Astrocyte (in vitro differentiated cells and primary cell): Measurements from ENCODE around the gene EXPH5. TPM values are rescaled to one million over a fixed set of nuclear protein-coding genes. Genes with fewer than 3 reads are reported as not detected.

Source experiments
- DNase-seq: peaks from one replicate; pipeline ENCODE4 v3.0.0-alpha.2; 2010; ENCODE audit warnings: low read depth
- FAIRE-seq: peaks from 2 replicates; lab custom pipeline; 2011; peaks lifted over from hg19 to GRCh38; lab: Jason Lieb, UNC
- H2AFZ ChIP-seq: 2 replicates; pipeline ENCODE4 v1.6.0; 2012; ENCODE audit warnings: low read depth, low read length, inconsistent platforms
- H3K27ac ChIP-seq: 2 replicates; pipeline ENCODE4 v1.5.1; 2011; ENCODE audit warnings: low read depth, low read length, inconsistent platforms
- H3K27me3 ChIP-seq: 2 replicates; pipeline ENCODE4 v1.6.0; 2011; ENCODE audit warnings: low read length, inconsistent platforms; ENCODE audit not compliant: insufficient read depth
- H3K36me3 ChIP-seq: 2 replicates; pipeline ENCODE4 v1.5.1; 2011; ENCODE audit warnings: low read length, inconsistent platforms; ENCODE audit not compliant: insufficient read depth
- H3K4me1 ChIP-seq: 2 replicates; pipeline ENCODE4 v1.5.1; 2011; ENCODE audit warnings: low read length, inconsistent platforms; ENCODE audit not compliant: insufficient read depth
- H3K4me2 ChIP-seq: 2 replicates; pipeline ENCODE4 v1.6.0; 2012; ENCODE audit warnings: low read length, inconsistent platforms
- H3K4me3 ChIP-seq: 2 replicates; pipeline ENCODE4 v1.5.1; 2011; ENCODE audit warnings: low read depth, mild to moderate bottlenecking, low read length, inconsistent platforms; ENCODE audit not compliant: insufficient read depth
- H3K79me2 ChIP-seq: 2 replicates; pipeline ENCODE4 v1.6.0; 2012; ENCODE audit warnings: mild to moderate bottlenecking, low read length, inconsistent platforms; ENCODE audit not compliant: insufficient read depth
- H3K9ac ChIP-seq: 2 replicates; pipeline ENCODE4 v1.6.0; 2012; ENCODE audit warnings: mild to moderate bottlenecking, low read length, inconsistent platforms
- H3K9me3 ChIP-seq: 2 replicates; pipeline ENCODE4 v1.5.1; 2012; ENCODE audit warnings: low read depth, mild to moderate bottlenecking, low read length, inconsistent platforms; ENCODE audit not compliant: insufficient read depth
- H4K20me1 ChIP-seq: 2 replicates; pipeline ENCODE4 v1.6.0; 2012; ENCODE audit warnings: low read length, inconsistent platforms; ENCODE audit not compliant: insufficient read depth
- H3K27ac Mint-ChIP-seq: one replicate; pipeline ENCODE4 v1.8.0; 2021; ENCODE audit warnings: mild to moderate bottlenecking, mixed read lengths; ENCODE audit not compliant: unreplicated experiment
- H3K27me3 Mint-ChIP-seq: one replicate; pipeline ENCODE4 v1.8.0; 2021; ENCODE audit warnings: low read depth, mixed read lengths; ENCODE audit not compliant: unreplicated experiment
- H3K36me3 Mint-ChIP-seq: one replicate; pipeline ENCODE4 v1.8.0; 2021; ENCODE audit warnings: low read depth, mixed read lengths; ENCODE audit not compliant: unreplicated experiment
- H3K4me1 Mint-ChIP-seq: one replicate; pipeline ENCODE4 v1.8.0; 2021; ENCODE audit warnings: low read depth, mixed read lengths; ENCODE audit not compliant: unreplicated experiment
- H3K4me3 Mint-ChIP-seq: one replicate; pipeline ENCODE4 v1.8.0; 2021; ENCODE audit warnings: mild to moderate bottlenecking, moderate library complexity, mixed read lengths; ENCODE audit not compliant: unreplicated experiment
- H3K9me3 Mint-ChIP-seq: one replicate; pipeline ENCODE4 v1.8.0; 2021; ENCODE audit warnings: mild to moderate bottlenecking, mixed read lengths; ENCODE audit not compliant: unreplicated experiment
- EZH2 ChIP-seq: IDR thresholded peaks from 2 replicates; pipeline ENCODE4 v1.6.1; 2012; ENCODE audit warnings: mild to moderate bottlenecking, low read length, inconsistent platforms; ENCODE audit not compliant: insufficient read depth
- total RNA-seq: library from RNA; stranded (reverse); gene quantifications from 2 replicates; pipeline ENCODE4 v1.2.1, GENCODE V29; 2021
- TF ChIP-seq, protein P1 (sequence below): IDR thresholded peaks from 2 replicates; pipeline ENCODE4 v1.5.1; 2011; ENCODE audit warnings: low read depth, mild to moderate bottlenecking, inconsistent platforms, low read length, moderate library complexity; ENCODE audit not compliant: insufficient read depth

The EXPH5 gene
- total RNA-seq, 1 donor from 2014 or later: 7.9 TPM

DNA sequence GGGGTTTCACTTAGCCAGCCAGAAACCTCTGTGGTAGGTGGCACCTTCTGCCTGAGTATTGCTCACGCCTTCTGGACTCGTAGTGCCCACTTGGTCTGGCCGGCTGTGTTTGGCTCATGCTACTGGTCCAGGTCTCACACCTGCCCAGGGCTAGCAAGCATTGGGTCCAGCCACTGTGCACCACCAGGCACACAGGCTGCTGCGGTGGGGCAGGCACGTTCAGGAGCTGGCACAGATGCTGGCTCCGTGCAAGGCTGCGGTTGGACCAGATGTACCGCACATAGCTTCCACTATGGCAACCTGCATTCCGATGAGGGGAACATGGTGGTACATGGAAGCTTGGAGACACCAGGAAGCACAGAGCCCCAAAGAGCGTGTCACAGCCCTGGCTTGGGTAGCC, 34.8 kb upstream of the EXPH5 start:
- no peak overlapping the region for H3K27ac ChIP-seq

DNA sequence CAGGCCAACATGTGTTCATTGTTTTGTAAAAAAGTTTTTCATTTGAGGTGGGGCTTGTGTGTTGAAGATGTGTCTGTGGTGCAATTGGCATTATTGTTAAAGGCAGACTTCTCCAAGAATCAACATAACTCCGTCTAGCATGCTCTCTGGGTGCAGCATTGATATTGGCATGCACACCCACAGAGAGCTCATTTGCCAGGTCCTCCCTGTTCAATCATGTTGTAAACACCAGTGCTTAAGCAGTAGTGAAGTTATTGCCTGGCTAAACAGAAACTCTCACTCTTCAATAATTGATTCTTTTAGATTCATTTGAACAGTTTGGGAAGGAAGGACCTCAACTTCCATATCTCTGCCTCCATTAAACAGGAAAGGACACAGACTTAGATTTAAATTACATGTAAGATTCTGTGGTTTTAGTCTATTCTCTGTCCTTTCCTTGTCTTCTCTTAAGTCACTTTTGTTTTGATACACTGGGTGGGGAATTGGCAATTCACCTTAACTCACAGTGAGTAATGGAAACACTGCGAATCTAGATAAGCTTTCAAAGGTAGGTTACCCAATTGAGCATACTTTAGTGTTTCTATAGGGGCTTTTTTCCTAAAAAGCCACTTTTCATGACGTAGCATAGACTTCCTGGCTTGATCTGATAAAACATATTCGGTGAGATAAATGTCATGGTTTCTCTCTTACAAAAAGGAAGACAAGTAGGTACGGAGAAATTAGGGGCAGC, 30.8 kb upstream of the EXPH5 start:
- peaks cover 4% of the 10 kb centered on the region for H3K4me1 ChIP-seq
- no peaks in the 10 kb centered on the region for H3K79me2 ChIP-seq
- no peak overlapping the region for H3K4me3 ChIP-seq
- H4K20me1 ChIP-seq: no peaks in the 10 kb centered on the region
- H3K9ac ChIP-seq: no peak overlapping the region
- no peak for FAIRE-seq
- no peak overlapping the region for H3K27ac ChIP-seq
- TF ChIP-seq EZH2: no peak
- TF ChIP-seq, protein P1, sequence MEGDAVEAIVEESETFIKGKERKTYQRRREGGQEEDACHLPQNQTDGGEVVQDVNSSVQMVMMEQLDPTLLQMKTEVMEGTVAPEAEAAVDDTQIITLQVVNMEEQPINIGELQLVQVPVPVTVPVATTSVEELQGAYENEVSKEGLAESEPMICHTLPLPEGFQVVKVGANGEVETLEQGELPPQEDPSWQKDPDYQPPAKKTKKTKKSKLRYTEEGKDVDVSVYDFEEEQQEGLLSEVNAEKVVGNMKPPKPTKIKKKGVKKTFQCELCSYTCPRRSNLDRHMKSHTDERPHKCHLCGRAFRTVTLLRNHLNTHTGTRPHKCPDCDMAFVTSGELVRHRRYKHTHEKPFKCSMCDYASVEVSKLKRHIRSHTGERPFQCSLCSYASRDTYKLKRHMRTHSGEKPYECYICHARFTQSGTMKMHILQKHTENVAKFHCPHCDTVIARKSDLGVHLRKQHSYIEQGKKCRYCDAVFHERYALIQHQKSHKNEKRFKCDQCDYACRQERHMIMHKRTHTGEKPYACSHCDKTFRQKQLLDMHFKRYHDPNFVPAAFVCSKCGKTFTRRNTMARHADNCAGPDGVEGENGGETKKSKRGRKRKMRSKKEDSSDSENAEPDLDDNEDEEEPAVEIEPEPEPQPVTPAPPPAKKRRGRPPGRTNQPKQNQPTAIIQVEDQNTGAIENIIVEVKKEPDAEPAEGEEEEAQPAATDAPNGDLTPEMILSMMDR: no peak
- no peak overlapping the region for H3K4me2 ChIP-seq
- Mint-ChIP-seq H3K4me3 (no peak overlapping the region), H3K36me3 (no peaks in the 10 kb centered on the region), H3K27ac (no peak overlapping the region), H3K27me3 (no peaks in the 10 kb centered on the region), H3K4me1 (peaks cover 11% of the 10 kb centered on the region), H3K9me3 (no peaks in the 10 kb centered on the region)
- H2AFZ ChIP-seq: no peak overlapping the region
- DNase-seq: no peak
- peaks cover 12% of the 10 kb centered on the region for H3K9me3 ChIP-seq
- H3K36me3 ChIP-seq: no peaks in the 10 kb centered on the region
- no peaks in the 10 kb centered on the region for H3K27me3 ChIP-seq

More for the DNA sequence above, 34.8 kb upstream of the EXPH5 start:
- no peaks in the 10 kb centered on the region for H3K27me3 Mint-ChIP-seq
- H3K4me1 ChIP-seq: no peaks in the 10 kb centered on the region
- no peak overlapping the region for H3K4me3 ChIP-seq
- H3K36me3 Mint-ChIP-seq: no peaks in the 10 kb centered on the region
- H3K27me3 ChIP-seq: no peaks in the 10 kb centered on the region
- H3K9ac ChIP-seq: no peak overlapping the region
- H3K9me3 Mint-ChIP-seq: no peaks in the 10 kb centered on the region
- FAIRE-seq: no peak
- no peaks in the 10 kb centered on the region for H4K20me1 ChIP-seq
- no peak for DNase-seq
- H3K36me3 ChIP-seq: no peaks in the 10 kb centered on the region
- no peak overlapping the region for H3K4me2 ChIP-seq
- TF ChIP-seq EZH2: no peak
- TF ChIP-seq, protein P1: no peak
- H2AFZ ChIP-seq: no peak overlapping the region
- H3K4me1 Mint-ChIP-seq: peaks cover 5% of the 10 kb centered on the region
- H3K9me3 ChIP-seq: peaks cover 12% of the 10 kb centered on the region
- no peak overlapping the region for H3K27ac Mint-ChIP-seq
- no peak overlapping the region for H3K4me3 Mint-ChIP-seq
- H3K79me2 ChIP-seq: no peaks in the 10 kb centered on the region

DNA sequence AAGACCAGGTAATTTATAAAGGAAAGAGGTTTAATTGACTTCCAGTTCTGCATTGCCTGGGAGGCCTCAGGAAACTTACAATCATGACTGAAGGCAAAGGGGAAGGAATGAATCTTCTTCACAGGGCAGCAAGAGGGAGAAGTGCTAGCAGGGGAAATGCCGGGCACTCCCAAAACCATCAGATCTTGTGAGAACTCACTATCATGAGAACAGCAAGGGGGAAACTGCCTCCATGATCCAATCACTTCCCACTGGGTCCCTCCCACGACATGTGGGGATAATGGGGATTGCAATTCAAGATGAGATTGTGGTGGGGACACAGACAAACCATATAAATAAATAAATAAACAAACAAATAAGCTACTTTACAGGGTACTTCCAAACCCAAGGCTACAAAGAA, 28.8 kb upstream of the EXPH5 start:
- no peak overlapping the region for H3K27ac ChIP-seq
- H3K36me3 Mint-ChIP-seq: no peaks in the 10 kb centered on the region
- H3K4me1 Mint-ChIP-seq: peaks cover 15% of the 10 kb centered on the region
- no peaks in the 10 kb centered on the region for H4K20me1 ChIP-seq
- TF ChIP-seq, protein P1: no peak
- TF ChIP-seq EZH2: no peak
- peaks cover 7% of the 10 kb centered on the region for H3K4me1 ChIP-seq
- H3K79me2 ChIP-seq: no peaks in the 10 kb centered on the region
- H3K36me3 ChIP-seq: no peaks in the 10 kb centered on the region
- H3K4me3 Mint-ChIP-seq: no peak overlapping the region
- no peak overlapping the region for H2AFZ ChIP-seq
- no peak overlapping the region for H3K27ac Mint-ChIP-seq
- H3K27me3 Mint-ChIP-seq: no peaks in the 10 kb centered on the region
- no peaks in the 10 kb centered on the region for H3K9me3 ChIP-seq
- no peaks in the 10 kb centered on the region for H3K9me3 Mint-ChIP-seq
- FAIRE-seq (no peak), DNase-seq (no peak)
- no peak overlapping the region for H3K4me2 ChIP-seq
- no peak overlapping the region for H3K4me3 ChIP-seq
- no peak overlapping the region for H3K9ac ChIP-seq
- no peaks in the 10 kb centered on the region for H3K27me3 ChIP-seq
